Thoracic aorta (tissue), 2 donors: ENCODE data around the gene PCMT1. TPM values are rescaled to one million over a fixed set of nuclear protein-coding genes. Genes with fewer than 3 reads are reported as not detected.

ENCODE experiments used
- ATAC-seq: fragments of 150-250 bp; one replicate; pipeline ENCODE4 v1.8.0; 2017; ENCODE audit warnings: low read depth; ENCODE audit not compliant: insufficient number of reproducible peaks, low FRiP score
- DNase-seq: peaks from one replicate; pipeline ENCODE4 v3.0.0-alpha.2; 2020; ENCODE audit warnings: low spot score
- H3K27ac ChIP-seq, 2 donors: fragments of 200-600 bp; sonication (generic); 1 replicate in 1 of 2; 2 replicates in 1 of 2; pipeline ENCODE4 v1.5.1; 2016; ENCODE audit warnings: mild to moderate bottlenecking in 2 of 2, moderate library complexity in 2 of 2
- H3K27me3 ChIP-seq: fragments of 200-600 bp; sonication (generic); replicated peaks from 2 replicates; pipeline ENCODE4 v1.6.0; 2016; ENCODE audit warnings: mild to moderate bottlenecking; ENCODE audit not compliant: insufficient read depth
- H3K36me3 ChIP-seq: fragments of 200-600 bp; sonication (generic); one replicate; pipeline ENCODE4 v1.5.1; 2016
- H3K4me1 ChIP-seq, 2 donors: fragments of 200-600 bp; sonication (generic); 1 replicate in 1 of 2; 2 replicates in 1 of 2; pipeline versions ENCODE4 v1.5.1 to v1.6.0; 2016; ENCODE audit warnings: low read depth in 2 of 2, mild to moderate bottlenecking in 1 of 2; ENCODE audit not compliant: control insufficient read depth in 1 of 2
- H3K4me3 ChIP-seq: fragments of 200-600 bp; sonication (generic); 2 replicates; pipeline ENCODE4 v1.5.1; 2016; ENCODE audit warnings: mild to moderate bottlenecking
- H3K9me3 ChIP-seq: fragments of 200-600 bp; sonication (generic); 2 replicates; pipeline ENCODE4 v1.5.1; 2016
- CTCF ChIP-seq: fragments of 200-600 bp; sonication (generic); IDR thresholded peaks from one replicate; pipeline ENCODE4 v1.5.1; 2019; ENCODE audit warnings: antibody characterized with exemption
- total RNA-seq, 2 donors: library from RNA; depleted of rRNA; stranded (reverse); fragments of >200 nt; gene quantifications; one replicate each; pipeline versions ENCODE4 v1.1.0 to v1.2.3, GENCODE V29; 2016

PCMT1 gene
- total RNA-seq, 2 donors from 2014 or later: 40.6 to 86.0 TPM

- Histone ChIP-seq H3K27me3 (no peaks in the 10 kb centered on the region), H3K36me3 (no peaks in the 10 kb centered on the region), H3K9me3 (no peaks in the 10 kb centered on the region), H3K4me1 (peaks cover 0 to 6% of the 10 kb centered on the region in 2 donors), H3K4me3 (no peak overlapping the region), H3K27ac (no peak overlapping the region)
- TF ChIP-seq CTCF: no peak
- no peak for DNase-seq
- no peak for ATAC-seq
Observed at GRCh38 chr6:149761438-149761837, 11.9 kb downstream of the PCMT1 start.

- H3K27me3 ChIP-seq: no peaks in the 10 kb centered on the region
- peaks cover 0 to 6% of the 10 kb centered on the region in 2 donors for H3K4me1 ChIP-seq
- no peak overlapping the region for H3K4me3 ChIP-seq
- H3K9me3 ChIP-seq: no peaks in the 10 kb centered on the region
- no peak for DNase-seq
- no peak overlapping the region for H3K27ac ChIP-seq
- ATAC-seq: no peak
- no peaks in the 10 kb centered on the region for H3K36me3 ChIP-seq
- TF ChIP-seq CTCF: no peak
Observed at GRCh38 chr6:149763866-149764265, 14.3 kb downstream of the PCMT1 start.

- ATAC-seq (no peak), DNase-seq (no peak)
- Histone ChIP-seq H3K36me3 (no peaks in the 10 kb centered on the region), H3K27ac (no peak overlapping the region), H3K9me3 (no peaks in the 10 kb centered on the region), H3K4me1 (peaks cover 0 to 6% of the 10 kb centered on the region in 2 donors), H3K27me3 (no peaks in the 10 kb centered on the region), H3K4me3 (no peak overlapping the region)
- no peak for TF ChIP-seq CTCF
Observed at GRCh38 chr6:149766156-149766769, 16.7 kb downstream of the PCMT1 start.

GRCh38 chr6:149769676-149770075 lies 20.1 kb downstream of the PCMT1 start:
- TF ChIP-seq CTCF: no peak
- Histone ChIP-seq H3K36me3 (peaks cover 12% of the 10 kb centered on the region), H3K4me3 (no peak overlapping the region), H3K27me3 (no peaks in the 10 kb centered on the region), H3K4me1 (no peaks in the 10 kb centered on the region), H3K27ac (no peak overlapping the region), H3K9me3 (no peaks in the 10 kb centered on the region)
- no peak for ATAC-seq
- DNase-seq: no peak

- DNase-seq (no peak), ATAC-seq (no peak)
- no peak for TF ChIP-seq CTCF
- no peak overlapping the region for H3K4me3 ChIP-seq
- no peaks in the 10 kb centered on the region for H3K4me1 ChIP-seq
- H3K36me3 ChIP-seq: peaks cover 14% of the 10 kb centered on the region
- no peak overlapping the region for H3K27ac ChIP-seq
- H3K9me3 ChIP-seq: no peaks in the 10 kb centered on the region
- no peaks in the 10 kb centered on the region for H3K27me3 ChIP-seq
Observed at GRCh38 chr6:149771185-149771584, 21.6 kb downstream of the PCMT1 start.
